IPS-NIHi7 (cell line): ENCODE results near the gene TWF2.

Experiments used
- DNase-seq: peaks from one replicate; pipeline ENCODE4 v3.0.0; 2012; ENCODE audit warnings: mixed read lengths; ENCODE audit errors: extremely low spot score

The TWF2 gene

DNA sequence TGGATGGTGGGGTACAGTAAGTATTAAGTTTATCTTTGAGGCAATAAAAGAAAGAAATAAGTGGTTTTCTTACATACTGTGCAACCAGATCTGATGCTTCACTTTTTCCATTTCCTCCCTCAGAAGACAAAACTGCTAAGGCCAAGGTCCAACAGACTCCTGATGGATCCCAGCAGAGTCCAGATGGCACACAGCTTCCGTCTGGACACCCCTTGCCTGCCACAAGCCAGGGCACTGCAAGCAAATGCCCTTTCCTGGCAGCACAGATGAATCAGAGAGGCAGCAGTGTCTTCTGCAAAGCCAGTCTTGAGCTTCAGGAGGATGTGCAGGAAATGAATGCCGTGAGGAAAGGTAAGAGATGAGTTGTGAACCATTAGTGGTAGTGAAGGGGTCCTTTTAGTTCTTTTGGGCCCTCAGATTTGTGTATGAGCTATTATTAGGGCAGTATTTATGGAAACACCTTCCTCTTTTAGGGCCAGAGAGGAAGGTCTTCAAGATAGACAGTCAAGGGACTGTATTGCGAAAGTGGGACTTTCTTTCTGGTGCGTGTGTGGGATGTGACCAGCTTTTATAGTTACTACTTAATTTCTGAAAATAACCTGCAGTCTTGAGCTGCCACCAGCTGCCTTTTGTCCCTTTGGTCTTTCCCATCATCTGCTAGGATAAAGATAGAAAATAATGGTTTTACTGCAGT is 36.4 kb downstream of the TWF2 start:
- no peak for DNase-seq

DNA sequence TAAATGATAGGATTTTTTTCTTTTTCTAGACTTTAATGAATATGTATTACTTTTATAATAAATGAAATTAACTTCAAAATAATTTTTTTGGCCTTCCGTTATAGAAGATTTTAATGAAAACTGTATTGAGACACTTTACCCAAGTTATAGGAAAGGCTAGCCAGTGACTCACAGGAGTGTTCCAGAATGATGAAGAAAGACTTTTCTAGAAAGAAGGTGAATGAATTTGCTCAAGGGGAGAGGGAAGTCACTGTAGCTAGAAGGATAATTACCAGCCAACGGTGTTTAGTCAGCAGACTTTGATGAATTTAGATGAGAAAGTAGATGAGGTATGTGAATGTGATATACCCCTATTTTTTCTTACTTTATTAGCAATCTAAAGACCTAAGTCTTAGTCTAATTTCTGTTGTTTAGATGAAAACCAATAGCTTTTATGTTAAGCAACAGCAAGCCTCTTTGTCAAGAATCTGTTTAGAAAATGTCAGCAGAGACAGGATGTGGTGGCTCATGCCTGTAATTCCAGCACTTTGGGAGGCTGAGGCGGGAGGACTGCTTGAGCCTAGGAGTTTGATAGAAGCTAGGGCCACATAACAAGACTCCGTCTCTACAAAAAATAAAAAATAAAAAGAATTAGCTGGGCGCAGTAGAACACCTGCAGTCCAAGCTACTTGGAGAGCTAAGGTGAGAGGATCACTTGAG is 37.8 kb downstream of the TWF2 start:
- DNase-seq = no peak

- no peak for DNase-seq
Measured at GRCh38 chr3:52198643-52199608, 40.0 kb downstream of the TWF2 start.

DNA sequence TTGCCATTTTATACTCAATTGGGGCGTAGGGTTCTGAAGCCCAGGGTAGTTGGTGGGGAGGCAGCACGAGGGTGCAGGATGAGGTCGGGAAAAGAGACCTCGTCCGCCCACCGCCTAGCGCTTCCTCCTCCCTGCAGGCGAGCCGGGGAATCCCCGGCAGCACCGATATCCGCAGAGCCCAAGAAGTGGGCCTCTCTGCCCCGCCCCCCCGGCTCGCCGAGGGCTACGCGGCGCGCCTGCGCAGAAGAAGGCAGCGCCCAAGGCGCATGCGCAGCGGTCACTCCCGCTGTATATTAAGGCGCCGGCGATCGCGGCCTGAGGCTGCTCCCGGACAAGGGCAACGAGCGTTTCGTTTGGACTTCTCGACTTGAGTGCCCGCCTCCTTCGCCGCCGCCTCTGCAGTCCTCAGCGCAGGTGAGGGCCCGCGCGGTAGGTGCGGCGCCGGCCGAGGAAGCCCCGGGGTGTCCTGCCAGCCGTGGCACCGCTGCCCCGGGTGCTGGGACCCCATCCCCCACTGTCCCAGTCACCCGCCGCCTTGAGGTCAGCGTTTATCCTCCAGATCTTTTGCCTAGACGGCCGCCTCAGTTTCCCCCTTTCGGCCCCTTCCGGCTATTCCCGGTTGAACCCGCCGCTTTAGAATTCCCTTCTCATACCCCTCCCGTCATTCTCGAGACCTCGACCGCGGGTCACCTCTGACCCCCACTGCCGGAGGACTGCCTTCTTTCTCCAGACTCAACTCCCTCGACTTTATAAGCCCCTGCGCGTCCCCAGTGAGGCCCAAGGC is 40.9 kb downstream of the TWF2 start, which contains the start of gene ALAS1:
Gene ALAS1 (plus strand): TSS at position 319 of the 784 bp plus-strand sequence. CDS start 1,082 bp downstream, outside the sequence.
- DNase-seq = peak; percentile 100

DNA sequence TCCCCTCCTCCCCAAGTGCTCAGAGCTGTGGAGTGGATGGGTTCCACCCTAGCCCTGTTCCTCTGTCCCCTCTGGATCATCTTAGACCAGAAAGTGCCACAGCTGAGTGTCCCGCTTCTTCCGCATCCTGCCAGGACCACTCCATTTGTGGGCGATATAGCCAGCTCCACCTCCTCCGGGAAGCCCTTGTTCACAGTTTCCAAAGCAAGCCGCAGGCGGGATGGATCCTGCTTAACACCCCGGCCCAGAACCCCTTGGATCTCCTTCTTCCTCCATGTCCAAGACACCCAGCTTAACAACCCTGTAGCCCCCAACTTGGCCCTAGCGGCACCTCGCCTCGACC is 41.5 kb downstream of the TWF2 start:
- peak; percentile 42 for DNase-seq

DNA sequence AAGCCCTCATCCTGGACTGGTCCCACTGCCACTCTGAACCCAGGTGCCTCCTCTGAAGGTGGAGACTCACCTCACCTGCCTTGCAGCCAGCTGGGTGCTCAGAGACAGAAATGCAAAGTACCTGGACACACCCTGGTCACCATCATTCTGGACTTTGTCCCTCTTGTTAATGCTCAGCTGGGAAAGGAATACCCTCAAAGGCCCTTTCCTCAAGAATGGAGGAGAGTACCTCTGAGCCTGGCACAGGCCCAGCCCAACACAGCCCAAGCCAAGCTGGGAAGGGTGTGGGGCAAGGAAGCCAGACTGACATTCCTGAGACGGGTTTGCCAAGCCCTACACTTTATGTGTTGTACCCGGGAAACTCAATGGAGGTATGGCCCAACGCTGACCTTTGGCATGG is 42.0 kb downstream of the TWF2 start:
- no peak for DNase-seq

DNA sequence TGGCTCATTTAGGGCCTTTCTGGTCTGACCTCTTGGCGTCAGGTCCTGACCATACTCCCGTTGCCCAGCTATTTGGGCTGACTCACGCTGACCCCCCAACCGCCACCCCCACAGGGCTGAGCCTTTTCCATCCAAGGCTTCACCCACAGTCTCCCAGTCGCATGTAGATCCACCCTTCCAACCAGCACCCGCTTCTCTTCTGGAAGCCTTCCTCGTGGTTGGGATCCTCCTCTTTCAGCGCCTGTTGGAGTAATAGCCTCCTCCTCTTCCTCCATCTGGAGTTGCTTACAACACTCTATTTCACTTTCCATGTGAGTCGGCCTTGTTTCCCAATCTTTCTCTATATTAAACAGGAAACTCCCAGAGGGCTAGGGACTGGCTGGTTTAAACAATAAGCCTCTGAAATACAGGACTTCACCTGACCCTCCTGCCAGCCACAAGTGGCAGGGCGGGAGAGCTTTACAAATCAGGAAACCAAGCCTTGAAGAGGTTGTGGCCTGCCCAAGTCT is 43.1 kb downstream of the TWF2 start:
- DNase-seq = no peak

- no peak for DNase-seq
Measured at GRCh38 chr3:52195291-52195597, 43.7 kb downstream of the TWF2 start.

- no peak for DNase-seq
Measured at GRCh38 chr3:52194485-52195290, 44.3 kb downstream of the TWF2 start.

GRCh38 chr3:52193065-52193464 is 45.9 kb downstream of the TWF2 start:
- no peak for DNase-seq

DNA sequence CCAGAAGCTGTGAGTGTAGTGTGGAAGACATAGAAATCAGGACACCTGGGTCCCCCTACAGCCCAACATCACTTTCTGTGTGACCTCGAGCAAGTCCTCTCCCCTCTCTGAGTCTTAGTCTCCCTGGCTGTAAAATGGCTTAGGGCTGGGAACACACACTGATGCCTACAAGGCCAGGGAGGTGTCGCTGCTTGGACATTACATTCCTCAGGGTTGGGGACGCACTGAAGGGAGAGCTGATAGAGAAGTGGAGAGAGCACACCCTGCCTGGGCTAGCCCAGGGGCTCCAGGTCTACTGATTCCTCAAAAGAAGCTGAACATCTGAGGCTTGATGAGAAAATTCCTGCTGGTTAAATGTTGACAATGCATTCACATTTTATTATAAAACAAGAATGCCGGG is 47.3 kb downstream of the TWF2 start:
- no peak for DNase-seq

DNA sequence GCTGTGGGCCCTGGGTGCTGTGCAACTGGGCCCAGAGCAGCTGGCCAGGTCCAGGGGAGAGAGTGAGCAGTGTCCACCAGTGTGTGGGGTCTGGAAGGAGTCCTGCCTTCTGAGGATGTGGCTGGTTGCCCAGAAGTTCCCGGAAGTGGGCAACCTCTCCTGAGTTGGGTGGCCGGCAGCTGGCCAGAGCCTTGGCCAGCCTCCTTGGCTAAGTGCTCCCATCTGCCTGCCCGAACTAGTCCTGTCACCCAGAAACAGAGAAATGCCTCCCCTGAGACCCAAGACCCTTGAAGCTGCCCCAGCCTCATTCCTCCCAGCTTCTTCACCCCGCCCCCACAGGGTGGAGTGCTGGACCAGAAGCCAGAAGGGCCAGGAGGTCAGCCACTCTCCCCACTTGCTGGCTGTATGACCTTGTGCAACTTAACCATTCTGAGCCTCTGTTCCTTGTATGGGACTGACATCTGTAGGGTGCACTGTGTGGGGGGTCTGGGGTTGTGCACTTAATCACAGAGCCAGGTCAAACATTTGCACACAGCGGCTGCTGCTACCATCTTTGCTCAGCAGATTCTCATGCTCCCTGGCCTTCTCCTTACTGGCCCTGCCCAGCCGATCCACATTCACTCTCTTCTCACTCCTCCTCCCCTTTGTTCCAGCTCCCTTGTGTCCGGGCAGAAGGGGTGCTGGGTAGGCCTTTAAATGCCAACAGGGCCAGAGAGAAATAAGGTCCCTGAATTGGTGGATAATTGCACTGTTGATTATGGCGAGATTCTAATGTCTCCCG is 48.5 kb downstream of the TWF2 start:
- DNase-seq = no peak

GRCh38 chr3:52188556-52188955 is 50.4 kb downstream of the TWF2 start:
- no peak for DNase-seq

- DNase-seq = no peak
Measured at GRCh38 chr3:52186729-52187128, 52.2 kb downstream of the TWF2 start.

GRCh38 chr3:52185837-52186236 is 53.1 kb downstream of the TWF2 start:
- no peak for DNase-seq

- no peak for DNase-seq
Measured at GRCh38 chr3:52185311-52185710, 53.6 kb downstream of the TWF2 start.

- no peak for DNase-seq
Measured at GRCh38 chr3:52184690-52185089, 54.3 kb downstream of the TWF2 start.

DNA sequence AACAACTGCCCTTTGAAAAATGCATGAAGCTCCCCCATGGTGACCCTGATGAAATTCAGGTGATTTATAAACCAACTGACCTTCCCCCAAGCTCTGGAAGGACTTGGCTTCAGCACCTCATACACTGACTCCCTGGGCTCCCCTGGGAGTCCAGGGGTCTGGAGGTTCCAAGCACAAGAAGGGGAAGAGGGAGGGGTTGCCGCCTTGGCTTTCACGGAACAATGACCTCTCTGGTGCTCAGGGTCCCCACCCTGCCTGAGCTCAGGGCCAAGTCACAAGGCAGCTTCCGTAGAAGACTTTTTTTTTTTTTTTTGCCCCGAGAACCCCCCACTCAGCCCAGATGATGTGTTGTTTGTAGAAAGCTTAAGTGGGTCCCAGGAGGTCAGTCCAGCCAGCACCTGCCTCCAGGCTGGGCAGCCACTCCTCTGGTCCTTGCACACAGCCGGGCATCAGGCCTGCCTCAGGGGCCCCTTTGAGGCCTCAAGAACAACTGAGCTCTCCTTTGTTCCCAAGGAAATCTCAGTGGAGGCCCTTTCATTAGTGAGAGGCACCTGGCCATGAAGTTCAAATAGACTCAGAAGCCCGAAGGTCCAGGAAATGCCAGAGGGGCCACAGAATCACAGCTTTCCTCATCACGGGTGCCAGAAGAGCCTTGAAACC is 55.0 kb downstream of the TWF2 start:
- DNase-seq = no peak

DNA sequence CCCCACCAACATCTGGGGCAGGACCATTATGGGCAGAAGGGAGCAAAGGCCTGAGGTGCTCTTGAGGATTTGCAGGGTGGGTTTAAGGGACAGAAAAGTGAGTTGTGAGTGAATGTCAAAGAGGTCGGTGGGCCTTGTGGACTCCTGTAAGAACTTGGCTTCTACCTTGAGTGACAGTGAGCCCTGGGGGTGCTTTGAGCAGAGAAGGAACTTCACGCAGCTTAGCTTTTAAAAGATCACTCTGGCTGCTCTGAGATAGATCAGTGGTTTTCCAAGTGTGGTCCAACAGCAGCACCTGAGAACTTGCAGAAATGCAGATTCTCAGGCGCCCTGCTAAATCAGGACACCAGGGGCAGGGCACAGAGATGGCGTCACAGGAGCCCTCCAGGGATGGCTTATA is 56.3 kb downstream of the TWF2 start:
- no peak for DNase-seq
